Hepatocyte (in vitro differentiated cells): Measurements from ENCODE around the gene CDC42BPG. TPM values are rescaled to one million over a fixed set of nuclear protein-coding genes. Genes with fewer than 3 reads are reported as not detected.

ENCODE experiments used
- DNase-seq: peaks from one replicate; pipeline ENCODE4 v3.0.0-alpha.2; 2016; ENCODE audit warnings: low spot score
- H2AFZ ChIP-seq: fragments of 200-600 bp; sonication (generic); 2 replicates; pipeline ENCODE4 v1.6.0; 2016; ENCODE audit warnings: antibody characterized with exemption, mild to moderate bottlenecking
- H3K27ac ChIP-seq: fragments of 200-600 bp; sonication (generic); 2 replicates; pipeline ENCODE4 v1.5.1; 2016; ENCODE audit warnings: mild to moderate bottlenecking
- H3K27me3 ChIP-seq: fragments of 200-600 bp; sonication (generic); 2 replicates; pipeline ENCODE4 v1.6.1; 2016
- H3K36me3 ChIP-seq: fragments of 200-600 bp; sonication (generic); replicated peaks from 2 replicates; pipeline ENCODE4 v1.5.1; 2016; ENCODE audit warnings: low read depth; ENCODE audit not compliant: insufficient read depth
- H3K4me1 ChIP-seq: fragments of 200-600 bp; sonication (generic); 2 replicates; pipeline ENCODE4 v1.5.1; 2016; ENCODE audit warnings: mild to moderate bottlenecking, moderate library complexity; ENCODE audit not compliant: insufficient read depth
- H3K4me2 ChIP-seq: fragments of 200-600 bp; sonication (generic); 2 replicates; pipeline ENCODE4 v1.6.0; 2016
- H3K4me3 ChIP-seq: fragments of 200-600 bp; sonication (generic); 2 replicates; pipeline ENCODE4 v1.5.1; 2016; ENCODE audit warnings: mild to moderate bottlenecking
- H3K79me2 ChIP-seq: fragments of 200-600 bp; sonication (generic); 2 replicates; pipeline ENCODE4 v1.6.0; 2017; ENCODE audit warnings: mild to moderate bottlenecking
- H3K9me2 ChIP-seq: fragments of 200-600 bp; sonication (generic); replicated peaks from 2 replicates; pipeline ENCODE4 v1.6.0; 2017; ENCODE audit warnings: mild to moderate bottlenecking; ENCODE audit not compliant: insufficient read depth
- H3K9me3 ChIP-seq: fragments of 200-600 bp; sonication (generic); 2 replicates; pipeline ENCODE4 v1.5.1; 2016; ENCODE audit warnings: low read depth, mild to moderate bottlenecking
- H4K20me1 ChIP-seq: fragments of 200-600 bp; sonication (generic); 2 replicates; pipeline ENCODE4 v1.6.0; 2016; ENCODE audit warnings: mild to moderate bottlenecking; ENCODE audit not compliant: insufficient read depth, poor library complexity, severe bottlenecking
- EZH2 ChIP-seq: fragments of 200-600 bp; sonication (generic); IDR thresholded peaks from 2 replicates; pipeline ENCODE4 v1.6.1; 2016; ENCODE audit warnings: antibody characterized with exemption, mild to moderate bottlenecking, borderline replicate concordance
- EZH2phosphoT487 ChIP-seq: fragments of 200-600 bp; sonication (generic); IDR thresholded peaks from one replicate; pipeline ENCODE4 v1.6.1; 2018; ENCODE audit warnings: antibody characterized with exemption, mild to moderate bottlenecking, low read depth, moderate library complexity; ENCODE audit not compliant: unreplicated experiment, severe bottlenecking
- WGBS: methylation state at CpG from one replicate; pipeline ENCODE4 v1.1.6; 2016; ENCODE audit warnings: low lambda C conversion rate; ENCODE audit errors: missing lambda C conversion rate; 5-methylcytosine and 5-hydroxymethylcytosine counted together
- polyA plus RNA-seq: library from polyadenylated mRNA; unstranded; fragments of >200 nt; fragmentation: Nextera tagmentation; extraction: Ambion mirVana; gene quantifications from 2 replicates; pipeline ENCODE4 v1.2.1, GENCODE V29; 2016
- total RNA-seq: library from RNA; depleted of rRNA; stranded (reverse); fragments of >200 nt; gene quantifications from 2 replicates; pipeline ENCODE4 v1.2.3, GENCODE V29; 2014
- TF ChIP-seq, protein P1 (sequence below): fragments of 200-600 bp; sonication (generic); IDR thresholded peaks from 2 replicates; pipeline ENCODE4 v1.5.1; 2016; ENCODE audit warnings: antibody characterized with exemption, mild to moderate bottlenecking; ENCODE audit not compliant: poor library complexity

Gene CDC42BPG
- total and polyA plus RNA-seq, 2 experiments from 2014 or later = 3.1 to 8.4 TPM

DNA sequence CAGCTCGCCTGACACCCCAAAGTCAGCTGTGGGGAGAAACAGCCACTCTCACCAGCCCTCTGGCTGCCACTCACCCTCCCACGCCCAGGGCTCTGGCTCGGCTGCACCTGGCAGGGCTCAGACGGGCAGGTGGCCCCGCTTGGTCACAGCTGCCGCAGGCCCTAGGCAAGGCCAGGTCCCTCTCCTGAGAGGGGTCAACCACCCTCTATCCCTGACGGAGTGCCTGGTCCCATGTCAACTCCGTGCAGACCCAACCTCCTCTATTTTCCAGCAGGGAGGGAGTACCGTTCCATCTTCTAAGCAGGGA is 43.3 kb downstream of the CDC42BPG start:
- Histone ChIP-seq H4K20me1 (no peaks in the 10 kb centered on the region), H3K4me1 (peaks cover 20% of the 10 kb centered on the region), H3K27ac (no peak overlapping the region), H3K27me3 (no peaks in the 10 kb centered on the region), H3K36me3 (no peaks in the 10 kb centered on the region), H3K9me3 (no peaks in the 10 kb centered on the region), H2AFZ (no peak overlapping the region), H3K9me2 (no peaks in the 10 kb centered on the region), H3K4me3 (no peak overlapping the region), H3K4me2 (no peak overlapping the region), H3K79me2 (no peaks in the 10 kb centered on the region)
- TF ChIP-seq EZH2 (no peak), EZH2phosphoT487 (no peak)
- TF ChIP-seq, protein P1, sequence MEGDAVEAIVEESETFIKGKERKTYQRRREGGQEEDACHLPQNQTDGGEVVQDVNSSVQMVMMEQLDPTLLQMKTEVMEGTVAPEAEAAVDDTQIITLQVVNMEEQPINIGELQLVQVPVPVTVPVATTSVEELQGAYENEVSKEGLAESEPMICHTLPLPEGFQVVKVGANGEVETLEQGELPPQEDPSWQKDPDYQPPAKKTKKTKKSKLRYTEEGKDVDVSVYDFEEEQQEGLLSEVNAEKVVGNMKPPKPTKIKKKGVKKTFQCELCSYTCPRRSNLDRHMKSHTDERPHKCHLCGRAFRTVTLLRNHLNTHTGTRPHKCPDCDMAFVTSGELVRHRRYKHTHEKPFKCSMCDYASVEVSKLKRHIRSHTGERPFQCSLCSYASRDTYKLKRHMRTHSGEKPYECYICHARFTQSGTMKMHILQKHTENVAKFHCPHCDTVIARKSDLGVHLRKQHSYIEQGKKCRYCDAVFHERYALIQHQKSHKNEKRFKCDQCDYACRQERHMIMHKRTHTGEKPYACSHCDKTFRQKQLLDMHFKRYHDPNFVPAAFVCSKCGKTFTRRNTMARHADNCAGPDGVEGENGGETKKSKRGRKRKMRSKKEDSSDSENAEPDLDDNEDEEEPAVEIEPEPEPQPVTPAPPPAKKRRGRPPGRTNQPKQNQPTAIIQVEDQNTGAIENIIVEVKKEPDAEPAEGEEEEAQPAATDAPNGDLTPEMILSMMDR = no peak
- no peak for DNase-seq
- 95% methylated on average over 9 of the region's 9 CpGs for WGBS

DNA sequence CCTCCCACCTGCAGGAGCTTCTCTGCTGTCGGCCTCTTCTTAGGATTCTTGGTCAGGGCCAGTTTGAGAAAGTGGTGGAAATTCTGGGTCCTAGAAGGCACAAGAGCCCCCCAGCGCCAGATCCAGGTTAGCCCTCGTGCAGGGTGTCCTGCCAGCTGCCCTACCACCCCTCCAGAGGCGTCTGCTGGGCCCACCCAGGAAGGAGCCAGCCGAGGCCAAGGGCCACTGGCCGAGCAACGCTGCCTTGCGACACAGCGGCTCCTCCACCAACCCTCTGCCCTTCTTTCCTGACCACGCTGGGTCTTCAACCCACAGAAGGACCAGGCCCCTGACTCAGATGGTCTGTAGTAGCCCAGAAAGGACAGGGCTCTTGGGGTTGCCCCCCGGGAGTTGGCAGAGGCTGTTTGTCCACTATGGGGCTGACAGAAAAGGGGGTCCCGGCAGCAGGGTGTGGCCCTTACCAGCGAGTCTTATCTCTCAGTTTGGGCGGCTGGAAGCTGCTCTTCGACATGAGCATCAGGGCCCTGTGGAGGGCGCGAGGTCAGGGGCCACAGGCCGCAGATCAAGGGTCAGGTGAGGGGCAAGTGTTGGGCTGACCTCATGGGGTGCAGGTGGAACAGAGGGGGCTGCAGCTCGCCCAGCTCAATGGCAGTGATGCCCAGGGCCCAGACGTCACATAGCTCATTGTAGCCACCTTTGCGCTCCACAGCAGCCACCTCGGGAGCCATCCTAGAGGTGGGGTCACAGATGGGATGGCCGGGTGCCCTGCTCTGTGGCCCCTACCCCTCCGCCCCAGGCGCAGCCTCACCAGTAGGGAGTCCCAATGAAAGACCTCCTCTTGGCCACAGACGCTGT is 43.9 kb downstream of the CDC42BPG start:
- Histone ChIP-seq H3K9me2 (no peaks in the 10 kb centered on the region), H3K79me2 (no peaks in the 10 kb centered on the region), H4K20me1 (no peaks in the 10 kb centered on the region), H3K4me3 (no peak overlapping the region), H3K27me3 (no peaks in the 10 kb centered on the region), H3K9me3 (no peaks in the 10 kb centered on the region), H3K4me2 (no peak overlapping the region), H2AFZ (no peak overlapping the region), H3K27ac (no peak overlapping the region), H3K4me1 (peaks cover 20% of the 10 kb centered on the region), H3K36me3 (no peaks in the 10 kb centered on the region)
- DNase-seq = no peak
- 92% methylated on average over 25 of the region's 26 CpGs for WGBS
- TF ChIP-seq, protein P1 = no peak
- TF ChIP-seq EZH2 (no peak), EZH2phosphoT487 (no peak)

DNA sequence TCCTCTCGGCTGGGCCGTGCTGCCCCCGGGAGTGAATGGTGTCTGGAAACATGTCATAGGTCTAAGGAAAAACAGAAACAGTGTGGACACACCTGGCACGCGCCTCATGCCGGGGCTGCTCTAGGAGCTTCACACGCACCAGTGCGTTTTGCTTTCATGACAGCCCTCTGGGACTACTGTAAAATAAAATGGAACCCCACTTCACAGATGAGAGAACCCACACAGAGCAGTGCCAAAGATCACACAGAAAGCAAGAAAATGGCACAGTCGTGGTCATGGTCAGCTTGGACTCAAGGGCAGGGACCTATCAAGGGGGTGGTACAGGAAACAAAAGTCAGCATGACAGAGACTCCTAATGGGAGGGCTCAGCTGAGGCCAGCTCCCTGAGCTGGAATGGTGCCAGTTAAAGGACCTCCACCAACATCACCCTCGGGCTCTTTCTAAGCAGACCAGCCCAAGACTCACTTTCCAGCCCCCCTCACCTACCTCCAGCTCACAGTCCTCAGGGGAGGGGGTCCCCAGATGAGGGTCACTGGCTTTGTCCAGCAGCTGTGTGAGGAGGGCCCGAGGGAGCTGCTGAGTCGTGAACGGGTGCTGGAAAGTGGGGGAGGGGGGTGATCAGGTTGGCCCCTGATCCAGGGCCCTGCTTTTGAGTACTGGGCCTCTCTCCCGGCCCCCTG is 44.7 kb downstream of the CDC42BPG start:
- Histone ChIP-seq H4K20me1 (no peaks in the 10 kb centered on the region), H3K79me2 (no peaks in the 10 kb centered on the region), H3K9me3 (no peaks in the 10 kb centered on the region), H3K4me2 (no peak overlapping the region), H3K27me3 (no peaks in the 10 kb centered on the region), H3K9me2 (no peaks in the 10 kb centered on the region), H3K4me1 (peaks cover 20% of the 10 kb centered on the region), H3K27ac (no peak overlapping the region), H3K4me3 (no peak overlapping the region), H2AFZ (no peak overlapping the region), H3K36me3 (no peaks in the 10 kb centered on the region)
- no peak for DNase-seq
- 92% methylated on average over 14 of the region's 14 CpGs for WGBS
- TF ChIP-seq EZH2 = no peak
- TF ChIP-seq EZH2phosphoT487 = no peak
- TF ChIP-seq, protein P1 = no peak
